PC-3 (cell line): ENCODE data around the gene IL36B.

Source experiments
- EZH2 ChIP-seq: fragments of 300-600 bp; sonication (generic); IDR thresholded peaks from one replicate; pipeline ENCODE4 v1.6.1; 2017; ENCODE audit warnings: antibody characterized with exemption, mild to moderate bottlenecking, low read length; ENCODE audit not compliant: unreplicated experiment
- EZH2phosphoT487 ChIP-seq: fragments of 300-600 bp; sonication (generic); IDR thresholded peaks from 2 replicates; pipeline ENCODE4 v1.6.1; 2018; ENCODE audit warnings: mild to moderate bottlenecking, antibody characterized with exemption, low read length, borderline replicate concordance
- TF ChIP-seq, protein P1 (sequence below): fragments of 300-600 bp; sonication (generic); conservative IDR thresholded peaks from 2 replicates; pipeline ENCODE4 v1.5.1; 2017; ENCODE audit warnings: antibody characterized with exemption, low read depth, mild to moderate bottlenecking, low read length

GRCh38 chr2:113067681-113068080, 15.0 kb upstream of the IL36B start, which contains the start of gene IL1F10:
- TF ChIP-seq EZH2 (no peak), EZH2phosphoT487 (no peak)
- TF ChIP-seq, protein P1, sequence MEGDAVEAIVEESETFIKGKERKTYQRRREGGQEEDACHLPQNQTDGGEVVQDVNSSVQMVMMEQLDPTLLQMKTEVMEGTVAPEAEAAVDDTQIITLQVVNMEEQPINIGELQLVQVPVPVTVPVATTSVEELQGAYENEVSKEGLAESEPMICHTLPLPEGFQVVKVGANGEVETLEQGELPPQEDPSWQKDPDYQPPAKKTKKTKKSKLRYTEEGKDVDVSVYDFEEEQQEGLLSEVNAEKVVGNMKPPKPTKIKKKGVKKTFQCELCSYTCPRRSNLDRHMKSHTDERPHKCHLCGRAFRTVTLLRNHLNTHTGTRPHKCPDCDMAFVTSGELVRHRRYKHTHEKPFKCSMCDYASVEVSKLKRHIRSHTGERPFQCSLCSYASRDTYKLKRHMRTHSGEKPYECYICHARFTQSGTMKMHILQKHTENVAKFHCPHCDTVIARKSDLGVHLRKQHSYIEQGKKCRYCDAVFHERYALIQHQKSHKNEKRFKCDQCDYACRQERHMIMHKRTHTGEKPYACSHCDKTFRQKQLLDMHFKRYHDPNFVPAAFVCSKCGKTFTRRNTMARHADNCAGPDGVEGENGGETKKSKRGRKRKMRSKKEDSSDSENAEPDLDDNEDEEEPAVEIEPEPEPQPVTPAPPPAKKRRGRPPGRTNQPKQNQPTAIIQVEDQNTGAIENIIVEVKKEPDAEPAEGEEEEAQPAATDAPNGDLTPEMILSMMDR = no peak
